Loucy (cell line): ENCODE data around the gene HPS1.

Experiments used
- H2AFZ ChIP-seq: fragments of 200-600 bp; sonication (generic); 2 replicates; pipeline ENCODE4 v1.6.0; 2016; ENCODE audit warnings: antibody characterized with exemption, mild to moderate bottlenecking, low read length, moderate library complexity
- H3F3A ChIP-seq: fragments of 200-600 bp; 2 replicates; pipeline ENCODE4 v1.6.0; 2016; ENCODE audit warnings: antibody characterized with exemption, low read depth, mild to moderate bottlenecking
- H3K27me3 ChIP-seq: fragments of 200-600 bp; sonication (generic); 2 replicates; pipeline ENCODE4 v1.6.1; 2014; ENCODE audit warnings: low read length, mild to moderate bottlenecking; ENCODE audit not compliant: insufficient read depth, poor library complexity, severe bottlenecking
- H3K36me3 ChIP-seq: fragments of 200-600 bp; sonication (generic); 2 replicates; pipeline ENCODE4 v1.6.1; 2016; ENCODE audit warnings: low read length; ENCODE audit not compliant: insufficient read depth
- H3K4me1 ChIP-seq: fragments of 200-600 bp; sonication (generic); 2 replicates; pipeline ENCODE4 v1.5.1; 2014; ENCODE audit warnings: low read length, mild to moderate bottlenecking; ENCODE audit not compliant: insufficient read depth, poor library complexity, severe bottlenecking
- H3K4me2 ChIP-seq: fragments of 200-600 bp; sonication (generic); 2 replicates; pipeline ENCODE4 v1.6.0; 2014; ENCODE audit warnings: antibody characterized with exemption, low read length, low read depth, mild to moderate bottlenecking; ENCODE audit not compliant: poor library complexity, severe bottlenecking
- H3K4me3 ChIP-seq: fragments of 200-600 bp; sonication (generic); 2 replicates; pipeline ENCODE4 v1.5.1; 2014; ENCODE audit warnings: low read length, mild to moderate bottlenecking, mixed read lengths; ENCODE audit not compliant: poor library complexity, severe bottlenecking
- H3K79me2 ChIP-seq: fragments of 200-600 bp; sonication (generic); 2 replicates; pipeline ENCODE4 v1.6.1; 2014; ENCODE audit warnings: low read length; ENCODE audit not compliant: insufficient read depth
- H3K9ac ChIP-seq: fragments of 200-600 bp; sonication (generic); 2 replicates; pipeline ENCODE4 v1.6.0; 2014; ENCODE audit warnings: mild to moderate bottlenecking, low read depth, low read length, moderate library complexity; ENCODE audit not compliant: poor library complexity, severe bottlenecking
- H3K9me2 ChIP-seq: fragments of 200-600 bp; sonication (generic); replicated peaks from 2 replicates; pipeline ENCODE4 v1.6.1; 2016; ENCODE audit warnings: low read depth, low read length, mixed read lengths
- H3K9me3 ChIP-seq: fragments of 200-600 bp; sonication (generic); 2 replicates; pipeline ENCODE4 v1.6.1; 2014; ENCODE audit warnings: mild to moderate bottlenecking, antibody characterized with exemption, low read length, low read depth; ENCODE audit not compliant: insufficient read depth
- H4K20me1 ChIP-seq: fragments of 200-600 bp; sonication (generic); 2 replicates; pipeline ENCODE4 v1.6.0; 2014; ENCODE audit warnings: antibody characterized with exemption, low read length, mild to moderate bottlenecking; ENCODE audit not compliant: insufficient read depth, poor library complexity, severe bottlenecking
- CTCF ChIP-seq: fragments of 200-600 bp; sonication (generic); conservative IDR thresholded peaks from 2 replicates; pipeline ENCODE4 v1.5.1; 2014; ENCODE audit warnings: mild to moderate bottlenecking, antibody characterized with exemption, low read length
- EZH2phosphoT487 ChIP-seq: fragments of 200-600 bp; IDR thresholded peaks from 2 replicates; pipeline ENCODE4 v1.6.1; 2018; ENCODE audit warnings: antibody characterized with exemption, mild to moderate bottlenecking, moderate library complexity, borderline replicate concordance

The HPS1 gene

GRCh38 chr10:98446661-98447221 lies at the start of gene HPS1:
Gene HPS1, minus strand, starts transcription at chr10:98446935. Its CDS starts 3,695 bp downstream, at chr10:98443240.
- peak within 1 kb of the TSS; percentile 90 for H3K4me3 ChIP-seq
- H3F3A ChIP-seq, result no peaks in the 10 kb centered on the region
- H3K4me1 ChIP-seq, result peaks cover 27% of the 10 kb centered on the region
- no peaks in the 10 kb centered on the region for H3K27me3 ChIP-seq
- peak within 1 kb of the TSS; percentile 88 for H3K9ac ChIP-seq
- no peaks in the 10 kb centered on the region for H3K36me3 ChIP-seq
- TF ChIP-seq EZH2phosphoT487 (no peak), CTCF (no peak)
- H2AFZ ChIP-seq, result peak within 1 kb of the TSS; percentile 95
- no peaks in the 10 kb centered on the region for H3K9me3 ChIP-seq
- no peaks in the 10 kb centered on the region for H3K9me2 ChIP-seq
- peak within 1 kb of the TSS; percentile 90 for H3K4me2 ChIP-seq
- H3K79me2 ChIP-seq, result peaks cover 19% of the 10 kb centered on the region
- H4K20me1 ChIP-seq, result no peaks in the 10 kb centered on the region

- Histone ChIP-seq H3K79me2 (no peaks in the 10 kb centered on the region), H3K9ac (no peak overlapping the region), H3K4me3 (no peak overlapping the region), H3K36me3 (no peaks in the 10 kb centered on the region), H3K9me2 (no peaks in the 10 kb centered on the region), H3K9me3 (peaks cover 17% of the 10 kb centered on the region), H3F3A (no peaks in the 10 kb centered on the region), H3K4me1 (peaks cover 6% of the 10 kb centered on the region), H2AFZ (no peak overlapping the region), H4K20me1 (no peaks in the 10 kb centered on the region), H3K27me3 (no peaks in the 10 kb centered on the region), H3K4me2 (no peak overlapping the region)
- no peak for TF ChIP-seq EZH2phosphoT487
- no peak for TF ChIP-seq CTCF
Measured at GRCh38 chr10:98492763-98493162, 46.0 kb upstream of the HPS1 start.

- Histone ChIP-seq H3K9ac (no peak overlapping the region), H3K9me2 (no peaks in the 10 kb centered on the region), H3K36me3 (no peaks in the 10 kb centered on the region), H3F3A (no peaks in the 10 kb centered on the region), H3K4me1 (peaks cover 25% of the 10 kb centered on the region), H4K20me1 (no peaks in the 10 kb centered on the region), H3K27me3 (no peaks in the 10 kb centered on the region), H3K9me3 (0 out of 2 replicates have a peak, but pooled peaks cover 3% of the 10 kb centered on the region), H3K4me3 (no peak overlapping the region), H2AFZ (no peak overlapping the region), H3K4me2 (no peak overlapping the region), H3K79me2 (no peaks in the 10 kb centered on the region)
- no peak for TF ChIP-seq CTCF
Measured at GRCh38 chr10:98489561-98490481, 43.1 kb upstream of the HPS1 start.
